AG09309 (cell line): ENCODE measurements around the gene VNN1.

ENCODE experiments used
- DNase-seq: peaks from one replicate; pipeline ENCODE4 v3.0.0-alpha.2; 2010; ENCODE audit warnings: low read depth
- H3K4me3 ChIP-seq: 2 replicates; pipeline ENCODE4 v1.5.1; 2011; ENCODE audit warnings: mild to moderate bottlenecking, low read depth, low read length, moderate library complexity; ENCODE audit not compliant: control insufficient read depth
- CTCF ChIP-seq: IDR thresholded peaks from 2 replicates; pipeline ENCODE4 v1.5.1; 2011; ENCODE audit warnings: mild to moderate bottlenecking, low read depth, low read length, inconsistent platforms; ENCODE audit not compliant: insufficient read depth, control insufficient read depth; ENCODE audit errors: missing control alignments

Gene VNN1

GRCh38 chr6:132741281-132741680, 27.4 kb upstream of the VNN1 start:
- no peak for TF ChIP-seq CTCF
- no peak for DNase-seq
- no peak overlapping the region for H3K4me3 ChIP-seq

- no peak overlapping the region for H3K4me3 ChIP-seq
- no peak for TF ChIP-seq CTCF
- DNase-seq: no peak
These were observed 22.4 kb upstream of the VNN1 start for GRCh38 chr6:132736239-132736638.

GRCh38 chr6:132734694-132735236, 20.9 kb upstream of the VNN1 start:
- peak; percentile 37 for TF ChIP-seq CTCF
- DNase-seq: no peak
- H3K4me3 ChIP-seq: no peak overlapping the region

GRCh38 chr6:132733814-132734213, 20.0 kb upstream of the VNN1 start:
- TF ChIP-seq CTCF: no peak
- no peak overlapping the region for H3K4me3 ChIP-seq
- DNase-seq: no peak

GRCh38 chr6:132733283-132733682, 19.4 kb upstream of the VNN1 start:
- no peak overlapping the region for H3K4me3 ChIP-seq
- no peak for DNase-seq
- no peak for TF ChIP-seq CTCF

- H3K4me3 ChIP-seq: no peak overlapping the region
- no peak for TF ChIP-seq CTCF
- DNase-seq: no peak
These were observed 17.2 kb upstream of the VNN1 start for GRCh38 chr6:132731086-132731485.

- no peak overlapping the region for H3K4me3 ChIP-seq
- DNase-seq: no peak
- TF ChIP-seq CTCF: no peak
These were observed 16.7 kb upstream of the VNN1 start for GRCh38 chr6:132730560-132730959.
